Measurements from ENCODE around the gene KLHL35.

Gene KLHL35

DNA sequence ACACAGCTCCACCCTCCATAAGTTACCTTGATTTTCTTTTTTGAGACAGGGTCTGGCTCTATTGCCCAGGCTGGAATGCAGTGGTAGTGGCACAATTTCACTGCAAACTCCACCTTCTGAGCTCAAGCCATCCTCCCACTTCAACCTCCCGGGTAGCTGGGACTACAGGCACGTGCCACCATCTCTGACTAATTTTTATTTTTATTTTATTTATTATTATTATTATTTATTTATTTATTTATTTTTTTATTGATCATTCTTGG is 24.1 kb downstream of the KLHL35 start:
- TF ChIP-seq, protein P1, sequence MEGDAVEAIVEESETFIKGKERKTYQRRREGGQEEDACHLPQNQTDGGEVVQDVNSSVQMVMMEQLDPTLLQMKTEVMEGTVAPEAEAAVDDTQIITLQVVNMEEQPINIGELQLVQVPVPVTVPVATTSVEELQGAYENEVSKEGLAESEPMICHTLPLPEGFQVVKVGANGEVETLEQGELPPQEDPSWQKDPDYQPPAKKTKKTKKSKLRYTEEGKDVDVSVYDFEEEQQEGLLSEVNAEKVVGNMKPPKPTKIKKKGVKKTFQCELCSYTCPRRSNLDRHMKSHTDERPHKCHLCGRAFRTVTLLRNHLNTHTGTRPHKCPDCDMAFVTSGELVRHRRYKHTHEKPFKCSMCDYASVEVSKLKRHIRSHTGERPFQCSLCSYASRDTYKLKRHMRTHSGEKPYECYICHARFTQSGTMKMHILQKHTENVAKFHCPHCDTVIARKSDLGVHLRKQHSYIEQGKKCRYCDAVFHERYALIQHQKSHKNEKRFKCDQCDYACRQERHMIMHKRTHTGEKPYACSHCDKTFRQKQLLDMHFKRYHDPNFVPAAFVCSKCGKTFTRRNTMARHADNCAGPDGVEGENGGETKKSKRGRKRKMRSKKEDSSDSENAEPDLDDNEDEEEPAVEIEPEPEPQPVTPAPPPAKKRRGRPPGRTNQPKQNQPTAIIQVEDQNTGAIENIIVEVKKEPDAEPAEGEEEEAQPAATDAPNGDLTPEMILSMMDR (IDR thresholded peaks at IDR 0.05; ENCODE audit: insufficient read depth, low read depth, low read length, missing control alignments): no peak
- no peak overlapping the region for H3K4me3 ChIP-seq (ENCODE audit: low read depth, low read length)
- DNase-seq (ENCODE audit: low read depth): no peak

DNA sequence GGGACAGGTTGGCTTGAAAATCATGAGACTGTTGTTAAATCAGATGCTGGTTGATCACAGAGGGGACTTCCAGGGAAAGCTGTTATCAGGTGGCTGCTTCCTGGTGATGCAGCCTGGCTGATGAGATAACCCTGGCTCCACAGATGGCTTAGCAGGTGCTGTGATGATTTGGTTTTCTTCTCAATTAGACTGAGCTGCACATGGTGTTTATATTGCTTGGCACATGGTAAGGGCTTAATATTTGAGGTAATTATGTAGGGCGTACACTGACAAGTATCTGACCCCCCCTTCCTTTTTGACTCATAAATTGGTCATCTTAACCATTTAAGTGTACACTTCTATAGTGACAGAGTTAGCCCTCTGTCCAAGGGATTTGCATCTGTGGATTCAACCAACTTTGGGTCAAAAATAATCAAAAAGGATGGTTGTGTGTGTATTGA is 26.6 kb downstream of the KLHL35 start:
- no peak for DNase-seq (ENCODE audit: low read depth)
- no peak overlapping the region for H3K4me3 ChIP-seq (ENCODE audit: low read depth, low read length)
- TF ChIP-seq, protein P1 (IDR thresholded peaks at IDR 0.05; ENCODE audit: insufficient read depth, low read depth, low read length, missing control alignments): no peak

DNA sequence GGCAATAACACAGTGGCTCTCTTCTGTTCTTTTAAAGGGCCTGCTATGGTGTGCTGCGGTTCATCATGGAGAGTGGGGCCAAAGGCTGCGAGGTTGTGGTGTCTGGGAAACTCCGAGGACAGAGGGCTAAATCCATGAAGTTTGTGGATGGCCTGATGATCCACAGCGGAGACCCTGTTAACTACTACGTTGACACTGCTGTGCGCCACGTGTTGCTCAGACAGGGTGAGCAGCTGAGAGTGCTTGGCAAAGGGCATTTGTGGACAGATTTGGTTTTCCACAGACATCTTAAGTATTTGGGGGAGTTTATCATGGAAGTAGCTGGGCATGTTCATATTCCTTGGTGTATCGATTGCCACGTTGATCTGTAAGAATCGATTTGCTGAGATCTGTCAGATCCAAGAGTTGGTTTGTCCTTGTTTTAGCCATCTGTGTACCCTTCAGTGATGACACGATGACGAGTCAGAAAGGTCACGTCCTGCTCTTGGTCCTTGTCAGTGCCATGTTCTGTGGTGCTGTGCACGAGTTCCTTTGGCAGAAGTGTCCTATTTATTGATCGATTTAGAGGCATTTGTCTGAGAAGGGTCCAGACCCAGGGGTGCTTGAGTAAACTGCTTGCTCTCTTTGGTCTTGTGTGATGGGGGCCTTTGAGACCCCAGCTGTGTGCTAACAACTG is 28.9 kb downstream of the KLHL35 start:
- DNase-seq (ENCODE audit: low read depth): no peak
- no peak overlapping the region for H3K4me3 ChIP-seq (ENCODE audit: low read depth, low read length)
- TF ChIP-seq, protein P1 (IDR thresholded peaks at IDR 0.05; ENCODE audit: insufficient read depth, low read depth, low read length, missing control alignments): no peak

DNA sequence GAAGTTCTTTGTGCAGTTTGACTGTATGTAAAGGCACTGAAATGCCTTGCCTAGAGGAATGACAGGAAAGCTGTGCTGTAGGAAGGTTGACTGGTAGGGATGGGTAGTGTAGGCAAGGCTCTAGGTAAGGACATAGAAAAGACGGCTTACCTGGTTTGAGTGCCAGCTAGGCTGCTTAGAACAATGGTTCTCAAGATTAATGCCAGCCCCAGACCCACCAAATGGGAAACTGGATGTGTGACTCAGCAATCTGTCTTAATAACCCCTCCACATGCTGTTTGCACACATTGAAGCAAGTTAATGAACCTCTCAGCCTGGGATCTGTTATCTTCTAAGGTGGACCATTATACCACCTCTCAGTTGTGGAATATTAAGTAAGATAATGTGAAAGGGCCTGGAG is 30.0 kb downstream of the KLHL35 start:
- no peak overlapping the region for H3K4me3 ChIP-seq (ENCODE audit: low read depth, low read length)
- TF ChIP-seq, protein P1 (IDR thresholded peaks at IDR 0.05; ENCODE audit: insufficient read depth, low read depth, low read length, missing control alignments): no peak
- no peak for DNase-seq (ENCODE audit: low read depth)

DNA sequence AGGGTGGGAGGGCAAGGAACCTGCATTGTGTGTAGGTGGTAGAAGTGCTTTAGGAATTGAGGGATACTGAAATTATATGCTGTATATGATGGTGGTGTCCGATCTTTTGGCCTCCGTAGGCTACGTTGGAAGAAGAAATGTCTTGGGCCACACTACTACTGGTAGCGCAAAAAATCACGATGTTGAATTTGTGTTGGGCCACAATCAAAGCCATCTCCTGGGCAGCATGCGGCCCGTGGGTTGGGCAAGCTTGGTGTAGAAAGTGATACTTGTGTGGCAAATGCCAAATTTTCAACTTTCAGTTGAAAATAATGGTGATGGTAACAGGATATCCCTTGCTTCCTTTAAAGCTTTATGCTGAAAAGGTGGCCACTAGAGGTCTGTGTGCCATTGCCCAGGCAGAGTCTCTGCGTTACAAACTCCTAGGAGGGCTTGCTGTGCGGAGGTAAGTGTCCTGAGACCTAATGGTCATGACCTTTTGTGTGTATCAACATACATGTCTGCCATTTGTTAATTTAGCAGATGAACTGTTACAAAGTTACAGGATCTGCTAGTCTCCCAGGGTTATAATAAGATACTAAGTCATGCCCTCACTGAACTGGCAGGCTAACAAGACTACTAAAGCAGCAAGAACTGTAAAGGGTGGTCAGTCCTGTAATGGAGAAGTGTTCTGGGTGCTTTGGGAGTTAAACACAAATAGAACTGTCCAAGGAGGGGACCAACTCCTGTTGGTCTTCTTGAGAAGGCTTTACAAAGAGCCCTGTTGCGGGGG is 30.8 kb downstream of the KLHL35 start:
- DNase-seq (ENCODE audit: low read depth): no peak
- TF ChIP-seq, protein P1 (IDR thresholded peaks at IDR 0.05; ENCODE audit: insufficient read depth, low read depth, low read length, missing control alignments): no peak
- H3K4me3 ChIP-seq (ENCODE audit: low read depth, low read length): peak overlapping the region; percentile 98

DNA sequence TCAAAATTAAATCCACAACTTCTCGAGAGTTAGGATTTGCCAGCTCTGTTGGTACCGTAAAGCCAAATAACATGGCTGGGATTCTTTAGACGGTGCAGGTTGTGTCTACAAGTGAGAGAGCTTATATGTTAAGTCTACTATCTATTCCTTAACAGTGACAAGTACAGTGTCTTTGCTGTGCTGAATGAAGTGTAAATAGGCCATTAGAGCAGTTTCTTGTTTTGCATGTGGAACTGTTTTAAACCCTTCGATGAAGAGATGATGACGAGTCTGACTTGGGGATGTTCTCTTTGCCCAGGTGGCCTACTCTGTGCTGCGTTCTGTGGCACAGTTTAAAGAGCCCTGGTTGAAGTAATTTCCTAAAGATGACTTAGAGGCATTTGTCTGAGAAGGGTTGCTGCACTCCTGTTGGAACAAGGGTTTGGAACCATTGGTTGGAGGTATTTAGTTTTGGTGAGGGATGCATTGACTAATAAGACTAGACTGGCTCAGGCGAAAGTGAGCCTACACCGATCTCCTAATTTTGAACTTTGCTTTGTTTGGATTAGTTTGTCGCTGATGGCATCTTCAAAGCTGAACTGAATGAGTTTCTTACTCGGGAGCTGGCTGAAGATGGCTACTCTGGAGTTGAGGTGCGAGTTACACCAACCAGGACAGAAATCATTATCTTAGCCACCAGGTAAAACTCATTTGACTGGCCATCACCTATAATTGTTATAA is 32.7 kb downstream of the KLHL35 start:
- TF ChIP-seq, protein P1 (IDR thresholded peaks at IDR 0.05; ENCODE audit: insufficient read depth, low read depth, low read length, missing control alignments): no peak
- peak overlapping the region; percentile 98 for H3K4me3 ChIP-seq (ENCODE audit: low read depth, low read length)
- DNase-seq (ENCODE audit: low read depth): no peak
